NB4 (cell line): Measurements from ENCODE around the gene GPC3.

Experiments
- MYC ChIP-seq: IDR thresholded peaks from 2 replicates; pipeline ENCODE4 v1.6.1; 2011; ENCODE audit warnings: low read depth, low read length
- POLR2A ChIP-seq: IDR thresholded peaks from 2 replicates; pipeline ENCODE4 v1.6.1; 2011; ENCODE audit warnings: mild to moderate bottlenecking; ENCODE audit not compliant: insufficient read length; ENCODE audit errors: extremely low read depth
- TF ChIP-seq, protein P1 (sequence below): IDR thresholded peaks from one replicate; pipeline ENCODE4 v1.5.1; 2012; ENCODE audit warnings: low read depth, low read length

DNA sequence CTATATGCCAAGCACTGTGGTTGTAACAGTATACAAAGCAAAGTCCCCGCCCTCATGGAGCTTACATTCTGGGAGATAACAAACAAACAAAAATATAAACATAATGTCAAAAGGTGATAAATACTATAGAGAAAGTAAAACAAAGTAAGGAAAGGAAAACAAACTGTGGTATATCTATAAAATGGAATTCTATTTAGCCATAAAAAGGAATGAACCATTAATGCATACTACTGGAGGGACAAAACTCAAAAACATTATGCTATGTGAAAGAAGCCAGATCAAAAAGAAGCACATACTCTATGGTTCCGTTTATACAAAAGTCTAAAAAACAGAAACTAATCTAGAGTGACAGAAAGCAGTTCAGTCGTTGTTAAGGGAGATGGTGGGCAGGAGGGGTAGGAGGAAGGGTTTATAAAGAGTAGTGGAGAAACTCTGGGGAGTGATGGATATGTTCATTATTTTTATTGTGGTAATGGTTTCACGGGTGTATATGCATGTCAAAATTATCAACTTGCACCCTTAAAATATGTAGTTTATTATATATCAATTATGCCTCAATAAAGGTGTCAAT lies 31.5 kb downstream of the GPC3 start:
- TF ChIP-seq, protein P1, sequence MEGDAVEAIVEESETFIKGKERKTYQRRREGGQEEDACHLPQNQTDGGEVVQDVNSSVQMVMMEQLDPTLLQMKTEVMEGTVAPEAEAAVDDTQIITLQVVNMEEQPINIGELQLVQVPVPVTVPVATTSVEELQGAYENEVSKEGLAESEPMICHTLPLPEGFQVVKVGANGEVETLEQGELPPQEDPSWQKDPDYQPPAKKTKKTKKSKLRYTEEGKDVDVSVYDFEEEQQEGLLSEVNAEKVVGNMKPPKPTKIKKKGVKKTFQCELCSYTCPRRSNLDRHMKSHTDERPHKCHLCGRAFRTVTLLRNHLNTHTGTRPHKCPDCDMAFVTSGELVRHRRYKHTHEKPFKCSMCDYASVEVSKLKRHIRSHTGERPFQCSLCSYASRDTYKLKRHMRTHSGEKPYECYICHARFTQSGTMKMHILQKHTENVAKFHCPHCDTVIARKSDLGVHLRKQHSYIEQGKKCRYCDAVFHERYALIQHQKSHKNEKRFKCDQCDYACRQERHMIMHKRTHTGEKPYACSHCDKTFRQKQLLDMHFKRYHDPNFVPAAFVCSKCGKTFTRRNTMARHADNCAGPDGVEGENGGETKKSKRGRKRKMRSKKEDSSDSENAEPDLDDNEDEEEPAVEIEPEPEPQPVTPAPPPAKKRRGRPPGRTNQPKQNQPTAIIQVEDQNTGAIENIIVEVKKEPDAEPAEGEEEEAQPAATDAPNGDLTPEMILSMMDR, result no peak
- no peak for TF ChIP-seq POLR2A
- TF ChIP-seq MYC, result no peak
